ENCODE results near the gene SHB.

- no peak for TF ChIP-seq CTCF (IDR thresholded peaks at IDR 0.05; ENCODE audit: low read length)
- TF ChIP-seq EZH2 (optimal IDR thresholded peaks at IDR 0.05; ENCODE audit: low read depth, low read length) = no peak
- no peak for TF ChIP-seq EZH2phosphoT487 (IDR thresholded peaks at IDR 0.05; ENCODE audit: low read length)
Observed at GRCh38 chr9:38074441-38074961, 5.5 kb upstream of the SHB start.
